ACHN (cell line): Measurements from ENCODE around the gene DNM3.

ENCODE experiments used
- DNase-seq: peaks from one replicate; pipeline ENCODE4 v3.0.0-alpha.2; 2015
- in situ Hi-C: cut with HindIII; loops from 2 replicates; pipeline ENCODE4 v1.10.0; 2017; ENCODE audit warnings: low sequenced_read_pairs, low pct_ligation_motif_present, low pct_unique_long_range_greater_than_20kb

DNM3 gene

DNA sequence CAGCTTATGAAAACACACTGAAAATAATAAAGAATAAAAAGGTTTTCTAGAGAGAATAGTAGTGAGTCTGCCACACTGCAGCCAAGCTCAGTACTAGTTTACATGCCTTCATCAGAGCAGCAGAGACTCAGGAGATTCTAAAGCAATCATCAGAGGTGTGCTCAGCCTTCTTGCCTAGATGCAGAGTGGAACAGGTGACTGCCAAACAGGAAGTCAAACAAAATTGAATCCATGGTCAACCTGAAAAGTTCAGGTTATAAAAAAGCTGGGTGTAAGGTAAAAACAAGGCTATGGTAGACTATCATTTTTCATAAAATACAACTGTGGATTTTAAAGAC, 413.9 kb downstream of the DNM3 start:
- in situ Hi-C loops, result no loop called here
- no peak for DNase-seq

DNA sequence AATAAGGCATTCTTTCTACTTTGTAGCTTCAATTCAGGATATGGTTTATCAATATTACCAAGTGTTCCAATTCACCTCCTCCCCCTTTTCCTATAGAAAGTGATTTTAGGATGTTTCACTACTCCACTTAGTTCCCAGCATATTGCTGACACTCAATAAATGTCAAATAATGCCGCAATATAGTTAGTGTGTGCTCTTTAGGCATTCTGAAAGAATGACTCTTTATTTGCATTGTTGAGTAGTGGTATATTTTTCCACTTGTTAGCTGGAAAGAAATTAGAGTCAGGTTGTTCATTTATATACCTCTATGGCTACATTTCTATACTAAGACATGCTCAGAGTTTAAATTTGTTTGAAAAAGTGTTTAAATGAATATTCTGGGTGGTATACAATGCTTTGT, 424.6 kb downstream of the DNM3 start:
- DNase-seq, result no peak
- in situ Hi-C loops, result no loop called here

DNA sequence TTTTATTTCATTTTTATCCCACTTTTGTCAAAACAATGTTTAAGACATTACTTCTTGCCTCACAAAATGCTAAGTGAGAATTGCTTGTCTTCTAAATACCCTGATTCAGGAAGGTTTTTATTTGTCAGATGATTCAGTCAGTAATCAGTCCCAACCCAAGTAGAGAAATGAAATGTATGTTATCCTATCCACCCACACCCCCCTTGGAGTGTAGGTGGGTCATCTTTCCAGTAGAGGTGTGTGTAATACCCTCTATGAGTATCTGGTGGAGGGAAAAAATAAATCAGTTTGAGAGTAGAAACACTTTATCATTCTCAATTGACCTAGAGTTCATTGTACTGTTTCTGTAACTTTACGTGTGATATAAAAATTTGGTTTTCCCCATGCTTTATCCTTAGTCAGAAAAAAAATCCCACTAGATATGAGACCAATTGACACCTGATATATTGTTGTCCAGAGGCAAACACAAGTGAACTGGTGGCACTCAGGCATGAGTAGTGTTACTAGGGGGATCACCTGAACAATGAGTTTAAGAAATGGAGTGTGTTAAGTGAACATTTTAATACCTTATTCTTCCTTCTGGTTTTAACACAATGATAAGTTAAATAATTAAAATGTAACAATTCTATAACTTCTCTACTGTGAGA, 425.4 kb downstream of the DNM3 start:
- DNase-seq, result no peak
- in situ Hi-C loops, result no loop called here

DNA sequence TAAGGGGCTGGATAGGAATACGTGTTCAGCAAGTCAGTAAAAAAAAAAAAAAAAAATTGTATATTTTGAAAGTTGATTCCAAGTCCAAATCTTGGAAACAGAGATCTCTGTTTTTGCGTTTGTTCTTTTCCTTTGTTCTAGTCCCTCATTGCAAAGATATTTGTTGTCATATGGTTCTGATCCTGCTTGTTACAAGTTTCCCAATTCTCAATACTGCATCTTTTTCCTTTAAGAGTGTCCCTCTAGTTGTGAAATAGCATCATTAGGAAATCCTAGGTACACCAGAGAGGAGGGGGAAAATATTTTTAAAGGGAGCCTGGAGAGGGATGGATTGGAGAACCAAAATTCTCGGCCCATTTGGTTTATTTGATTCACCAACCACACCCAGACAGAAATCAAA, 426.9 kb downstream of the DNM3 start:
- in situ Hi-C loops, result no loop called here
- DNase-seq, result no peak

DNA sequence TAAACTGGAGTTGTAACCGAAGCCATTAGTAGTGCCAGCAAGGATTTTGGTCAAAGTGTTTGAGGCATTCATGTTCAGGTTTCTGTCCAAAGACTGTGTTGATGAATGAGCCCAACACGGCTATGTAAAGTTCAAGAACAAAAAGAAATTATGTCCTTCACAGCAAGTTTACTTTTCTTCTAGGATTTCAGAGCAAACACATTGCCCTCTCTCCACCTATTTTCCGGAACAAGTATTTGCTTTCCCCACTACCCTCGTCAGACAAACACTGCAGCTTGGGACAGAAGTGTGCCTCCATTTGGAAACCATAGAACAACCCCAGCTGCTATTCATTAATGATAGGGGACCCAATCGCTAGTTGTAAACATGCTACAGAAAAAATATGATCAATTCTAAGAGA, 427.8 kb downstream of the DNM3 start:
- no peak for DNase-seq
- in situ Hi-C loops, result no loop called here

DNA sequence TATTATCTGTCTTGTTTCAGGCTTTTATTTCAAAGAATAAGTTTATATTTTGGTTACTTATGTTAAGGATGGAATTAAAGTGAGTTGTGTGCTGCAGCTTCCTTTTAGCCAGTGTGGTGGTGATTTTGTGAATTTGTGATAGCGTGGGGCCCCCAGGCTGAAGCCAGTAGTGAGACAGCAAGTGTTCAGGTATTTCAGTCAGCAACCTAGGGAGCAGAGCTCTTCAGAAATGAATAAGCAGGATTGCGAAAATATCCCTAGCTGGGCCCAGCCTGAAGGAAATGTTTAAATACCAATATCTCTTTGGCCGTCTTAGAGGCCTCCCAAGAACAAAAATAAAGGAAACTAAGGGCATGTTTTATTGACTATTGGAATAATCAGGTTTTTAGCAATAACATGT, 428.3 kb downstream of the DNM3 start:
- in situ Hi-C loops, result no loop called here
- no peak for DNase-seq

DNA sequence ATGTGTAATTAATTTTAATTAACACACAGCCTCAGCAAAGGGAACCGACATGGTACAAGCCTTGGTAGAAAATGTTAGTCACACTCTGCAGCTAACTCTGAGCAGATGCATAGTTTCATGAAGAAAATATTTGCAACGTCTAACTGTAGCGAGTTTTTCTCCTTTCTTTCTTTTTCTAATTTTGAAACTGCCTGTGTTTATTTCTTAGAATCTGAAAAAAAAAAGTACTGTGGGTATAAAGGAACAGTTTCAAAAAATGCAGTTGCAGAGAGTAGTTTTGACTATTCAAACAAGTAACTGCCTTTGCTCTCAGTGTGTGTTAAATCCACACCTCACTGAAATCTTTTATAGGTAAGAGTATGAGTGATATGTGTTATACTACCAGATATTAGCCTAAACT, 429.3 kb downstream of the DNM3 start:
- in situ Hi-C loops, result no loop called here

DNA sequence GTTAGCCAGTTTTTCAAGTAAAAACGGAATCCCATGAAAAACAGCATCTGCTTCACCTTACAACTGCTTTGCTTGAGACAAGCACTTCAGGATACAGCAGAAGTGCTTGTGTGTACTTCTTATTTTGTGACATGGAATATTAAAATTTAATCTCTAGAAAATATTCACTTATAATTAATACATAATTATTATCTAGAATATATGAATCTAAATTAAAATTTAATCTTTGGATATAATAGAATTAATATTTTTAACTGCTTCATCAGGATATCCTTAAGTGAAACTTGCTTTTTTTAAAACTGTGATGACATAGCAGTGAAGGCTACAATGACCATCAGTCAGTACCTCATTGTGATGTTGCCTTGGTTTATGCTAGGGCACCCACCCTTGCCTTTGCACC, 430.8 kb downstream of the DNM3 start:
- in situ Hi-C loops, result no loop called here
- DNase-seq, result no peak

More for the DNA sequence above, 429.3 kb downstream of the DNM3 start:
- DNase-seq, result no peak

DNA sequence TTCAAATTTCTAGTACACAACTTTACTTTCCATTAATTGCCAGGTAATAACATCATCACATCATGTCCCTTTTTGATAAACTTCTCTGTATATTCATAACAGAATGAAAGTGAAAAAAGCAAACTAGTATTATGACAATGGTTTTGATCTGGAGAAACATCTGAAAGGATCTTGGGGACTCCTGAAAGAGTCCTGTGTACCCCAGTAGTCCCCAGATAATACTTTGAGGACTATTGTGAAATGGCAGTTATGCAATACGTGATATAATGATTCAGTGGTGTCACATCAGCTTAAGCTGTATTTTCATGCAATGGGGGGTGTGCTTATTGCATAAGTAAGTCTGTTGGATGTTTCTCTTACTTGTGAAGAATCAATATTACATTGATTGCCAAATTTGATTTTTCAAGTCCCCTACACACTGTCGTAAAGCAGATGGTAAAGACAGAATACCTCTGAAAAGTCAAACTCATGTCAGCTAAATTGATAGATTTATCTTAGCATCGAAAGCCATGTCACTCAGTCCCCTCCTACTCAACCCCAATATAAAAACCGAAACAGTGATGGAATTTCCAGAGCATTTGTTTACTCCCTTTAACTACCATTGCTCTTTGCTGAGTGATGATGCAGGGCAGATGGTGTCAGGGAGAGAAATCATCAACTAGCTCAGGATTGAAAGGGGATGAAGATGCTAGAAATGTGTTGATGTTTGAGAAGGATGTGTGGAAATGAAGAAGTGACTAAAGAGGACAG, 432.5 kb downstream of the DNM3 start:
- in situ Hi-C loops, result no loop called here
- DNase-seq, result no peak

DNA sequence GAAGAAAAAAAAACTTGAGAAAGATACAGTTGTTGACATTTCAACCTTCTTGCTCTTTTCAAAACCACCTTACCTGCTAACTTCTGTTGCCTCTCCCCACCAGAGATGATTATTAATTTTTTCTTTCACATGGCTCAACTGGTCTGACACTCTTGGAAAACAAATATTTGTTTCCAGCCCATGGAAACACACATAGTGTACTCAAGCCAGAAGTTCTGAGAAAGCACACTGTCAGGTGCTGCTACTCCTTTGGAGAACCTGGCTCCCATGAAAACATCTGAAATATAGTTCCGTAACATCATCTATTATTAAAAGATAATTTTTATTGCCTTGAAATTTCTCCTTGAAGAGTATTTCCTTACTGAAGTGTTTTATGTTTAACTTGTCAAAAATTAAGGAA, 434.2 kb downstream of the DNM3 start:
- no peak for DNase-seq
- in situ Hi-C loops, result no loop called here

DNA sequence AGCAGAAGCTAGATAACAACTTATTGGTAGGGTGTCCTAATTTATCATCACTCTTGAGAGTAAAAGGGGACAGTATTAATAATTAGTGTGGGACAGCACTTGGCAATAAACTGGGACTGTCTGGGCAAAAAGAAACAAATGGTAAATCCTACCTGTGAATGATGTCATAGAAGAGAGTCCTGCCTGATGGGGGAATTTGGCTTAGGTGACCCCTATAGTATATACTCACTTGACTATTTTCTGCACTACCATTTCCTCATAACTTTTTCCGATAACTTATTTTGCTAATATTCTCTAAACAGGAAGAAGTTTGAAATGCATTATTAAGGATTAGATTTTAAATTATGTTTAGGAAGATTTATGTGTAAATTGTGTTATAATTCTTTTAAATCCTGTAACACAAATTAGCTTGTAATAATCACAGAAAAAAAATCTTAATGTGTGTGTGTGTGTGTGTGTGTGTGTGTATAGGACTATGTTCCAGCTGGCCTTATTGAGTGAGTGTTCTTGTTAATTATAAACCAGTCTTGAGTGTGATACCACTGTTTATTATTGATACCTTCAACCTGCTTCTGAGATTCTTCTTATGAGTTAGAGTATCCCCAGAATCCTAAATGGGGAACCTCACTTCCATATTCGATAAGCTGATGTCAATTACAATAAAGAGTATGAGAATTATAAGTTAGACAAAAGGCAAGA, 435.0 kb downstream of the DNM3 start:
- in situ Hi-C loops, result no loop called here
- no peak for DNase-seq

DNA sequence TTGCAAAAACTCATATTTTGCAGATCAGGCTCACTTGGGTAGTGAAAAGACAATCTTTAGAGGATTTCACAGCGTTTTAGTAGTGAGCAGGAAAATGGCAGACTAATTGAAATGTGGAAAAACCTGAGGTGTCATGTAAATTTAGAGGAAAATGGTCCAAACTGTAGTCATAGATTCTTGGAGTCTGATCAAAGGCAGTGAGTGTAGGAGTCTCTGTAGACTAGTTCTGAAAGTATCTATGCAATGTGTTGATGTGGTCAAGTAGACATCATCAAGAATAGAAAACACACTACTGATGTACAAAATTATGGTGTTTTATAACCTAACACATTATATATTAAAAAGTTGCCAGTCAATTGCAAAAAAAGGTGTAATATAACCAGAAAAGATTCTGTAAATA, 436.0 kb downstream of the DNM3 start:
- in situ Hi-C loops, result no loop called here

DNA sequence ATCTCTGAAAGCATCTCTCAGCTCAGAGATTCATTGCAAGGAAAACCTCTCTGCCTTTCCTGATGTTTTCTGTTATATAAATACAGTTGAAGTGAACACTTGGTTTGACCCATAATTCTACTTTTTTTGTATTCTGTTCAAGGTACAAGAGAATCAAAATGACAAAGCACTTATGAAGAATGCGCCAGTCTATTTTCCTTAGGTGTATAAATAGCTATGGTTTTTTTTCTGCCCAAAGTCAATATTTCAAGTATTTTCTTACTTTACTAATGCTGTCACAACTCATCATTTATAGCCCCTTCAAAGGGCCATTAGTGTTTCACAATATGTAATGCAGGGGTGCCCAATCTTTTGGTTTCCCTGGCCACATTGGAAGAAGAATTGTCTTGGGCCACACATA, 436.7 kb downstream of the DNM3 start:
- in situ Hi-C loops, result no loop called here
- DNase-seq, result no peak

More for the DNA sequence above, 436.0 kb downstream of the DNM3 start:
- DNase-seq, result no peak

DNA sequence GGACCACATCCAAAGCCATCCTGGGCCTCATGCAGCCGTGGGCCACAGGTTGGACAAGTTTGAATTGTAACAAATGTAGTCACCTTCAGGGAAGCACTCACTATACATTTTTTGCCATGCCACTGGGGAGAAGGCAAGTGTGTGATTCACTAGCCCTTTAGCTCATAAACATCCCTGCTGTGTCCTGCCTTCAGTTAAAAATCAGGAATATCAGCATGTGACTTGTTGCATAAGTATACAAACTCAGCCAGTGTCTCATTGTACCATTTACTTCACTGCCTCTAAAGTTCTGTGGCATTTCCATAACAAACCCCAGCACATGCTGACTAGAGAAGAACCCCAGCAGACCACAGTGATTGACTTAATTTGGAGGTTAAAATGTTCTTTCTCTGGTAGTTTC, 437.2 kb downstream of the DNM3 start:
- in situ Hi-C loops, result no loop called here
- no peak for DNase-seq

DNA sequence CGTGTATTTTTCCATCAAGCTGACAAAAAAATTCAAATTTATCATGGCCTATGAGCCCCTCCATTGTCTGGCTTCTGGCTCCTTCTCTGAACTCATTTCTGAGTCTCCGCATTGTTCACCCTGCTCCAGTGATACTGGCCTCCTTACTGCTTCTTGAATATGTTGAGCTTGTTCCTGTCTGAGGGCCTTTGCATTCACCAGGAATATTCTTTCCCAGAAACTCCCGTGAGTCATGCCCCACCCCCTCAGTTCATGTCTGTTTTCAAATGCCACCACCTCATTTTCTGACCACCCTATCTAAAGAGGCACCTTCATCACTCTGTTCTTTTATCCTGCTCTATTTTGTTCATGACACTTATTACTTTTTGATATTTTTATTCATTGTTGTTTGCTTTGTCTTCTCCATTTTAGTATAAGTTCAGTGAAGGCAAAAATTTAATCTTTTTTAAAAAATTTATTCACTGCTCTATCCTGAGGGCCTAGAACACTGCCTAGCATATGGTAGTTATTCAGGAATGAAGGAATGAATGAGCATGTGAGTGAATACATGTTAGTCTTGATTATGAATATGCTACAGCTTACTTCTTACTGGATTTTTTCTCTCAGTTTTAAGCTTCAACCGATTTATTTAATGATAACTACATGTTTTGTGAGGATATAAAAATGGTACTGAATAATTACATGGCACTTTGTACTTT, 438.8 kb downstream of the DNM3 start:
- in situ Hi-C loops, result no loop called here
- DNase-seq, result no peak

DNA sequence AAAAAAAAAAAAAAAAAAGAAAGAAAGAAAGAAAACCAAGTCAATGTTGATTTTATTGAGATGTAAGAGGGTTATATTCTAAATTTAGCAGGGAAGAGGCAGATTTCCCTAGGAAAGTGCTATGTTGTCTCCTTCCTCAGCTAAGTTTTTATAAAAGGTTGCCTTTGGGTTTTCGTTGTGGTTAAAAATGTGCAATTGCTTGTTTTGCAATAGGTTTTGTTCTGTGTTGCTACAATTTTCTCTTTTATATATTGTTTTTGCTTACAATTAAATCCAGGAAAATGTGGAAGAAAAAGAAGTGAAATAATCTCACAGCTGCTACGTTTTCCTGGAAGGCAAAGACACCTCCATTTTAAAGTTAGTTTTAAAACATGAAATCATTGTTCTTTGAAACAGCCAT, 442.5 kb downstream of the DNM3 start:
- in situ Hi-C loops, result no loop called here
- DNase-seq, result no peak

DNA sequence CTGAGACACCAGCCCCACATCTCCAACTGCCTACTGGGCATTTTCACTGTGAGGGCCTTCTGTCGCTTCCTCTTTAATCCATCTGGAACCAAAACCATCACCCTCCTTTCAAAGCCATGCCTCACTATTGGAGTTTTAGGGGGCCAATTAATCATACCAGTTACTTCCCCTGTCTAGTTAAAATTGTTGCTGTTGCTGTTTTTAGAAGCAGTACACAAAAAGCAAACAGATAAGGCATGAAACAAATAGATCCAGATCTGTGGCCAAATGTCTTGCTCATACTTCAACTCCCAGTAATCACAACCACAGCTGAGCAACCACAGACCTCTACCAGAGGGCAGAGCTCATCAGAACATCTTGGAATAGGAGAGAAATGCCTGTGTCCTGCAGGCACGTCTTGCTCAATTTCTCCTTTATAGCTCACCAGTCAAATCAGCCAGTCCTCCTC, 445.4 kb downstream of the DNM3 start:
- DNase-seq, result no peak
- in situ Hi-C loops, result no loop called here

DNA sequence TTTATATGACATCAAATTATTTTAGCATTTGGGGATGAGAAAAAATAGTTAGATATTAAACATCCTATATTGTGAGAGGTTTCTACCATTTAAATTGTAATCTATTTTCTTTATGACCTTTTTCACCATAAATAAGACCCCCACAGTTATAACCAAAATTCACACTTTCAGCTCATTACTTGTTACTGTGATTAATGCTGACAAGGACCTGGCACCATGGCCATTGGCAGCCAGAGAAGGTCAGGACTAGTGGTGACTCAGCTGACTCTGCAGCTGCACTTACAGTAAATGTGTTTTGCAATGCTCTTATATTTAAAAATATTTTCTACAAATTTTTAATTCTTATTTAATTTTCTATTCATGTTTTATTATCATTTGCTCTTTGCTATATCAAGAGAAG, 445.9 kb downstream of the DNM3 start:
- in situ Hi-C loops, result no loop called here
- DNase-seq, result no peak

DNA sequence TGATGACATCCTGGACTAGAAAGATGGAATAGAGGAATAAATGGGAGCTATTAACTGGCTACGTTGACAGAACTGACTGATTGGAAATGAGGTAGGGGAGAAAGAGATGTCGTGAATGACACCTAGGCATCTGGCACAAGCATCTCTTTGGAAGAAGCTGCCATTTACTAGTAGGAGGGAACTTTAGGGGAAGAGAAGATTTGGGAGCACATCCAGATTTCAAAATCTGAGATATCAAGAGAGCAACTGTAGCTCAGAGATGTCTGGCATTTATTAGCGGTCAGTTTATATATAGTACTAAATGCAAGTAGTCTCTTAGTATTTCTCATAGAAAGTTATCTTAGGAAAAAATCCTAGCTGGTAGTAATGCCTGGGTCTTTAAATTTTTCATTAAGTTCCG, 447.3 kb downstream of the DNM3 start:
- in situ Hi-C loops, result no loop called here
- no peak for DNase-seq
